Measurements from ENCODE around the gene ELAVL3.

ELAVL3 gene

GRCh38 chr19:11405846-11406643 is 74.8 kb downstream of the ELAVL3 start:
- no peak for FAIRE-seq

DNA sequence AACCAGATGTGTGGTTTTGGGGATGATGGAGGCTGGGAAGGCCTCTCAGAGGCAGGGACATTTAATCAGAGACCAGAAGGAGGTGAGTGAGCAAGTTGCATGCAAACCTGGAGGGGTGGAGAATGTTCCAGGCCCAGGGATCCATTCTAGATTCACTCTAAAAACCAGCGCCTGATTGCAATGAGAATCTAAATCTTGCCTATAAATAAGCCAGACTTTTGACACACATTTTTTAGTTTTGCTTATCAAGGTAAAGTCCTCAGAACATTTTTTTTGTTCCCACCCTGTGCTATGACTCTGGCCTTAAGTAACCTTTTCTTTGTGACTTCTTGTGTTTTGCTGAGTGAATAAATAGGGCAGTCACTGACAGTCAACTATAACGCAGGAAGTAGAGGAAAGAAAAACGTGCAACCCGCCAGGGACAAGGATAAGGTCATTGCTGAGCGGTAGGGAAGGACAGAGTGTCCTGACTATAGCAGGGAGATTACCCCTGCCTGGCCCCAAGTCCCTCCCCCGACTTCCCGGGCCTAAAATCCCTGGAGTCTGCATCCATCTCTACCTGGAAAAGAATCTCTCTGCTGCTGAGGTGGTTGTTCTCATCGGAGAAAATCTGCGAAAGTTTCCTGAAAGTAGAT is 76.1 kb downstream of the ELAVL3 start:
- no peak for FAIRE-seq

DNA sequence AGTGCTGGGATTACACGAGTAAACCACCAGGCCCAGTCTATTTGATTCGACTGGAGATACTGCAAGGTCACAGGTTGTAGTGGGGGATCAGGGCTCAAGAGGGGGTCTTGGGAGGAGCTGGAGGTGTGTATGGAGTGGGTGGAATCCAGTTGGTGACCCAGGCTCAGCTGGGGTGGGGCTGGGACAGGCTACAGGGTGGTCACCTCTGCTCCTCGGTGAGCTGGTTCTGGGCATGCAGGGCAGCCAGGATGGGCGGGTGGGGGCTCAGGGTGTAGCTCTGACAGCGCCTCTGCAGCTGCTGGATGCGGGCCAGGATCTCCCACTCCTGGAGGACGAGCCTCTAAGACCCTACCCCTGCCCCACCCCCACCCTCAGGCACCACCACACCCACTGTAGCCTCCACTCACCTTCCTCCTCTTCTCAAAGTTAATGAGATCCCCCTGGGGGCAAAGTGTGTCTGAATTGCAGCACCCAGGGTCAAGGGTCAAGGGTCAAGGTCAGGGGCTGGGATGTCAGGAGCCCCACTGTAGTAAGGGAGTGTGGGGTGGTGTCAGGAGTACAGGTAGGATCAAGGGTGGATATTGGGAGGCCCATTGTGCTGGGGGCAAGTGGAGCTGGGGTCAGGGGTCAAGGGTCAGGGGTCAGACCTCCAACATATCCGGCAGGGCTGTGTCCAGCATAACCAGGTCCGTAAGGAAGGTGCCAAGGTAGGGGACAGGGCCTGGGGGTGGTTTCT is 78.9 kb downstream of the ELAVL3 start:
- FAIRE-seq, result no peak

Data from A204.1 (cell line).